Stimulated activated memory B cell treated with anti-CD40 and anti-IgM and Interleukin-4, amounts not matched to agents 10 μg/mL and 1 μg/mL and 100 μg/mL, for 72 hours (primary cell): ENCODE measurements around the gene DVL1.

ENCODE experiments used
- ATAC-seq: fragments of 150-1000 bp; cut with Tn5 transposase; 2 replicates; pipeline ENCODE4 v1.10.0; 2021
- H3K27ac Mint-ChIP-seq: one replicate; pipeline ENCODE4 v1.8.0; 2022; ENCODE audit warnings: mild to moderate bottlenecking, mixed read lengths
- H3K27me3 Mint-ChIP-seq: one replicate; pipeline ENCODE4 v1.8.0; 2022; ENCODE audit warnings: mixed read lengths
- H3K36me3 Mint-ChIP-seq: one replicate; pipeline ENCODE4 v1.8.0; 2022; ENCODE audit warnings: mixed read lengths
- H3K4me1 Mint-ChIP-seq: one replicate; pipeline ENCODE4 v1.8.0; 2022; ENCODE audit warnings: mixed read lengths
- H3K4me3 Mint-ChIP-seq: one replicate; pipeline ENCODE4 v1.8.0; 2022; ENCODE audit warnings: mild to moderate bottlenecking, moderate library complexity, mixed read lengths
- H3K9me3 Mint-ChIP-seq: one replicate; pipeline ENCODE4 v1.8.0; 2022; ENCODE audit warnings: mixed read lengths

The DVL1 gene

DNA sequence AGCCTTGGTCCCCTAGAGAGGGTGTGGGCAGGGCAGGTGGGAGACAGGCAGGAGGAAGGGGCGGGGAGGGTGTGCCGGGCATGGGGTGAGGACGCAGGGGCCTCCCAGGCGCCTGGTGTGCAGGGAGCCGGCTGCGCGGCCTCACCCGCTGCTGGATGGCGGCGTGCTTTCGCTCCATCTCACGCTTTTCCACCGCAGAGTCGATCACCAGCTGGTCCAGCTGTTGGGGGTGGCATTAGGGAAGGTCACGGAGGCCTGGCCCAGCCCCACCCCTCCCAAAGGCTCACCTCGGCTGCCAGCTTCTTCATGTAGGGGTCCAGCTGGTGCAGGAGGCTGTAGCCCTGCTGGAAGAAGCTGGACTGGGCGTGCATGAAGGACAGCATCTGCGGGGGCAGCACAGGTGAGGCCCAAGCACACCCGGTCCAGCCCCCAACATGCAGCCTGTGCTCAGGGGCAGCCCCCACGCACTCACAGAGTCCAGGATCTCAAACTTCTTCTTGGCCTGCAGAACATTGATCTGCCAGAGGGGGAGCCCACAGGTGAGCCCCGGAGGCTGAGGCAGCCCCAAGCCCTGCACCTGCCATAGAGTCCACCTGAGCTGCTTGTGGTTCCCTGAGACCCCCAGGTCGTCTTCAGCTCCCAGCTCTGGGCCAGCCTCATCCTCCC is 49.4 kb downstream of the DVL1 start:
- H3K4me1 Mint-ChIP-seq: peaks cover 14% of the 10 kb centered on the region
- H3K36me3 Mint-ChIP-seq: no peaks in the 10 kb centered on the region
- peak overlapping the region; percentile 35 for H3K27ac Mint-ChIP-seq
- ATAC-seq: no peak
- H3K27me3 Mint-ChIP-seq: no peaks in the 10 kb centered on the region
- H3K4me3 Mint-ChIP-seq: no peak overlapping the region
- H3K9me3 Mint-ChIP-seq: no peaks in the 10 kb centered on the region

GRCh38 chr1:1298861-1299685 is 50.1 kb downstream of the DVL1 start:
- H3K9me3 Mint-ChIP-seq: no peaks in the 10 kb centered on the region
- no peaks in the 10 kb centered on the region for H3K27me3 Mint-ChIP-seq
- ATAC-seq: no peak
- H3K4me3 Mint-ChIP-seq: no peak overlapping the region
- no peaks in the 10 kb centered on the region for H3K36me3 Mint-ChIP-seq
- no peak overlapping the region for H3K27ac Mint-ChIP-seq
- H3K4me1 Mint-ChIP-seq: peaks cover 8% of the 10 kb centered on the region

DNA sequence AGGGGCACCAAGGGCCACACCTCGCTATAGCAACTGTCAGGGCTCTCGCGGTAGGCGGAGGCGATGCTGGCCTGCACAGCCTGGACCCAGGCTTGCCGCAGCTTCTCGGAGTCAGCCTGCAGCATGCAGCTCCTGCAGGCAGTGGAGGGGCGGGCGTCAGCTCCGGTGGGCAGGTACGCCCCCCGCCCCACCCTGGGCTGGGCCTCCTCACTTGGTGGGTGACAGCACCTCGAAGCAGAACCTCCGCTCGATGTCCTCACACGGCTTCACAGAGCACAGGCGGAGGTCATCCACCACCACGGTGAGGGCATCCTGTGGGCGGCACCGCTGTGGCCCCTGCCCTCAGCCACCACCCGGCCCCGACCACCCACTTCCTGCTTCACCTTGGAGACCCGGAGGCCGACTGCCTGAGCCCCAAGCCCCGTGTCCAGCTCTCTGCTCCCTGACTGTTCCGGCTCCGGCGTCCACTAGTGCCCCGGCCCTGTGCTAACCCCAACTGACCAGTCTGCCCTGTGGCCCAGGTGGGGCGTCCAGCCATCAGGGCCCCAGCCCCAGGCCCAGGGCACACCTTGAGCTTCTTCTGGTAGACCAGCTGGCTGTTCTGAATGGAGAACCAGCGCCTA is 51.3 kb downstream of the DVL1 start:
- Mint-ChIP-seq H3K4me1 (peaks cover 8% of the 10 kb centered on the region), H3K9me3 (no peaks in the 10 kb centered on the region), H3K27me3 (no peaks in the 10 kb centered on the region), H3K27ac (no peak overlapping the region), H3K4me3 (no peak overlapping the region), H3K36me3 (no peaks in the 10 kb centered on the region)
- no peak for ATAC-seq

DNA sequence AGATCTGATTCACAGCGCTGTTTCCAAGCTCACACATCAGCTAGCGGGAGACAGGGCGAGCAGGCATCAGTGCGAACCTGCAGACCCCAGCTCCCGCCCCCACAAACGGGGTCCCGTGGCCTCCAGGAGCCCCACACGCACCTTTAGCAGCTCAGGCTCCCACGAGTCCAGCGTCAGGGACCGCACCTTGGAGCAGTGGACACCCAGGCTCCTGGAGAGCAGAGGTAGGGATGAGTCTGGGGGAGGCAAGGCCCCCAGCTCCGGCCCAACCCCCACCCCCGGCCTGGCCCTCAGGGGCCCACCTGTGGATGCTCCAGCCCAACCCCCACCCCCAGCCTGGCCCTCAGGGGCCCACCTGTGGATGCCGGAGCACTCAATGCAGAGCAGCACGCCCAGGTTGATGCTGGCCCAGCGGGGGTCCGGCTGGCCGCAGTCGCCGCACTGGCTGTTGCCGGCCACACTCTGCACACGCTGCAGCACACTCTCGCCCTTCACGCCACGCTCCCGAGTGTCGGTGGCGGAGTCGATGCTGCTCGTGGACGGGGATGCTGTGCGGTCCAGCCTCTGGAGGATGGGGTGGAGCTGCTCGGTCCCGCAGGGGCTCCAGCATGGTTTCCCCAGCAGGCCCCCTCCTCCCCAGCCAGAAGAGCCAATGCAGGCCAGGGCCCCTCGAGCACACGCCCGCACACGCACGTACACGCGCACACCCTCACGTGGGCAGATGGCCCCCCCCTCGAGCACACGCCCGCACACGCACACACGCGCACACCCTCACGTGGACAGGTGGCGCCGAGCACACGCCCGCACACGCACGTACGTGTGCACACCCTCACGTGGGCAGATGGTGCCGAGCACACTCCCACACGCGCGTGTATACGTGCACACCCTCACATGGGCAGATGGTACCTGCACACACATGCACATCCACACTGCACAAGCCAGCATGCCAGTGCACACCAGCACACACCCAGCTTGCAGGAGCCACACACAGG is 52.9 kb downstream of the DVL1 start:
- no peaks in the 10 kb centered on the region for H3K27me3 Mint-ChIP-seq
- no peaks in the 10 kb centered on the region for H3K36me3 Mint-ChIP-seq
- H3K4me1 Mint-ChIP-seq: peaks cover 17% of the 10 kb centered on the region
- H3K27ac Mint-ChIP-seq: no peak overlapping the region
- no peaks in the 10 kb centered on the region for H3K9me3 Mint-ChIP-seq
- H3K4me3 Mint-ChIP-seq: no peak overlapping the region
- ATAC-seq: no peak

GRCh38 chr1:1295154-1295923 is 53.9 kb downstream of the DVL1 start:
- Mint-ChIP-seq H3K9me3 (no peaks in the 10 kb centered on the region), H3K27ac (no peak overlapping the region), H3K36me3 (no peaks in the 10 kb centered on the region), H3K4me3 (no peak overlapping the region), H3K27me3 (no peaks in the 10 kb centered on the region), H3K4me1 (peaks cover 18% of the 10 kb centered on the region)
- ATAC-seq: no peak

GRCh38 chr1:1294250-1294890 is 54.8 kb downstream of the DVL1 start:
- Mint-ChIP-seq H3K27ac (no peak overlapping the region), H3K4me1 (peaks cover 18% of the 10 kb centered on the region), H3K27me3 (no peaks in the 10 kb centered on the region), H3K9me3 (no peaks in the 10 kb centered on the region), H3K36me3 (no peaks in the 10 kb centered on the region), H3K4me3 (no peak overlapping the region)
- no peak for ATAC-seq

- Mint-ChIP-seq H3K9me3 (no peaks in the 10 kb centered on the region), H3K27me3 (no peaks in the 10 kb centered on the region), H3K4me1 (peaks cover 18% of the 10 kb centered on the region), H3K36me3 (no peaks in the 10 kb centered on the region), H3K4me3 (no peak overlapping the region), H3K27ac (no peak overlapping the region)
- ATAC-seq: peak; percentile 52
These were observed 55.7 kb downstream of the DVL1 start for GRCh38 chr1:1293263-1294249.

- Mint-ChIP-seq H3K4me1 (peaks cover 18% of the 10 kb centered on the region), H3K36me3 (no peaks in the 10 kb centered on the region), H3K27ac (no peak overlapping the region), H3K27me3 (no peaks in the 10 kb centered on the region), H3K9me3 (no peaks in the 10 kb centered on the region), H3K4me3 (no peak overlapping the region)
- ATAC-seq: no peak
These were observed 56.4 kb downstream of the DVL1 start for GRCh38 chr1:1292851-1293250.

DNA sequence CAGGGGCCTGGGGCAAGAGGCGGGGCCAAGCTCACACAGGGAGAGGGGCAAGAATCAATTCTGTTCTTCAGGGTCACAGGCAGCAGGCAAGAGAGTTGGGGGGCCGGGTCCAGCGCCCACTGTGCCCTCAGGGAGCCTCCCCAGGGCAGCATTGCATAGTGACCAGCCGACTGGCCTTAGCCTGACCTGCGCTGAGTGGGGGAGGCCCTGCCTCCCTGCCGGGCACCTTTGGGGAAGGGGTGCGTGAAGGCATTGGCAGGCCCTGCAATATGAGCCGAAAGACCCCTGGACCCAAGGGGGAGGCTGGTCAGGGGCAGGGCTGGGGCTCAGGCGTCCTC is 56.8 kb downstream of the DVL1 start:
- no peak overlapping the region for H3K27ac Mint-ChIP-seq
- peaks cover 18% of the 10 kb centered on the region for H3K4me1 Mint-ChIP-seq
- no peaks in the 10 kb centered on the region for H3K36me3 Mint-ChIP-seq
- H3K9me3 Mint-ChIP-seq: no peaks in the 10 kb centered on the region
- ATAC-seq: no peak
- no peaks in the 10 kb centered on the region for H3K27me3 Mint-ChIP-seq
- H3K4me3 Mint-ChIP-seq: no peak overlapping the region

DNA sequence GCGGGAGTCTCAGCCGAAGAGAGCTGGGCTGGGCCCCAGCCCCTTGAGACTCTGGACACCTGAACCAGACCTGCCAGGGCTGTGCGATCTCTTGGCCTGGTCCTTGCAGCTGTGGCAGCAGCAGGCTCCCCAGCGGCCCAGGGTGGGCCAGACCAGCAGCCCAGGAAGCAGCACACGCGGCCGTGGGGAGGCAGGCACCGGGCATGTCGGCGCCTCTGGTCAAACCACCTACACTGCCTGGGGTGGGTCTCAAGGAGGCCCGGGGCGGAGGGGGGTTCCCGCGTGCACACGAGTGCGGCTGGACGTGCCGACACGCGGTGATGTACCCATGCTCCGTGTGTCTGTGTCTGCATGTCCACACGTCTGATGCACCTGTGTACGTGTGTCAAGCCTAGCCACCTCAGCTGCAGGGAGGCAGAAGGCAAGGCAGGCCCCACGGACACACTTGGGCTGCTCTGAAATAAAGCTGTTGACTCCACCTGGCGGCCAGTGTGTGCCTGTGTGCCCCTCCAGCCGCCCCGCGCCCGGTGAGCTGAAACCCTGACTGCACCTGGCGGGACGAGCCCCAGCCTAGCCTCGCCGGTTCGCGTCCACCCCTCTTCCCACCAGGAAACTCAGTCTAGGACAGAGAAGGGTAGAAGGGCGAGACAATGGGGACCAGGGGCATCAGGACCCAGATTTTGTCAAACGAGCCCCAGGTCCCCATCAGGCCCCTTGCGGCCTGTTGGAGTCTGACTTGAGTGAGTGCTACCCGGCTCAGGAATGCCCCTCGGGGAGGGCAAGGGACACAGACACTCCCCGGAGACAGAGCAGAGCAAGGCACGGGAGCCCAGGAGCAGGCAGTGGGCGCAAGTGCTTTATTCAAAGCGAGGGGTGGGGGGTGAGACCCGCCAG is 57.4 kb downstream of the DVL1 start:
- peak; percentile 81 for ATAC-seq
- Mint-ChIP-seq H3K9me3 (no peaks in the 10 kb centered on the region), H3K4me1 (peaks cover 18% of the 10 kb centered on the region), H3K4me3 (no peak overlapping the region), H3K36me3 (no peaks in the 10 kb centered on the region), H3K27me3 (no peaks in the 10 kb centered on the region), H3K27ac (no peak overlapping the region)

- H3K4me1 Mint-ChIP-seq: peaks cover 18% of the 10 kb centered on the region
- no peak overlapping the region for H3K27ac Mint-ChIP-seq
- no peaks in the 10 kb centered on the region for H3K36me3 Mint-ChIP-seq
- no peaks in the 10 kb centered on the region for H3K27me3 Mint-ChIP-seq
- no peak for ATAC-seq
- H3K9me3 Mint-ChIP-seq: no peaks in the 10 kb centered on the region
- no peak overlapping the region for H3K4me3 Mint-ChIP-seq
These were observed 58.1 kb downstream of the DVL1 start for GRCh38 chr1:1291023-1291528.

DNA sequence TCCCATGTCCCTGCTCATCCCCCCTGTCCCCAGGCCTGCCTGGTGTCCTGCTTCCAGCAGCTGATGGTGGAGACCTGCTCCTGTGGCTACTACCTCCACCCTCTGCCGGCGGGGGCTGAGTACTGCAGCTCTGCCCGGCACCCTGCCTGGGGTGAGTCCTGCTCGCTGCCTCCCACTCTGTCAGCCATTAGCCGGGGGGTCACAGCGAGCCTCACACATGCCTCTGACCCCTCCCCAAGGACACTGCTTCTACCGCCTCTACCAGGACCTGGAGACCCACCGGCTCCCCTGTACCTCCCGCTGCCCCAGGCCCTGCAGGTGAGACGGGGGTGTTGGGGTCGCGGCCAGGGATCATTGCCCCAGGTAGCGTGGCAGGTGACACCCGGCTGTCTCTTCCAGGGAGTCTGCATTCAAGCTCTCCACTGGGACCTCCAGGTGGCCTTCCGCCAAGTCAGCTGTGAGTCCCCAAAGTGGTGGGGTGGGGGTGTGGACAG is 58.9 kb downstream of the DVL1 start:
- no peak for ATAC-seq
- Mint-ChIP-seq H3K4me3 (no peak overlapping the region), H3K9me3 (no peaks in the 10 kb centered on the region), H3K27ac (no peak overlapping the region), H3K36me3 (no peaks in the 10 kb centered on the region), H3K4me1 (peaks cover 18% of the 10 kb centered on the region), H3K27me3 (no peaks in the 10 kb centered on the region)
